HepG2 (cell line): ENCODE measurements around the gene OGFOD3. TPM values are rescaled to one million over a fixed set of nuclear protein-coding genes. Genes with fewer than 3 reads are reported as not detected.

Experiments used
- AGO2 ChIP-seq: fragments of 200-400 bp; formaldehyde crosslinking; optimal IDR thresholded peaks from 2 replicates; pipeline ENCODE3; 2017; ENCODE audit warnings: mild to moderate bottlenecking, low read depth, low read length, moderate library complexity
- ATAD3A ChIP-seq: sonication (generic); formaldehyde crosslinking; IDR thresholded peaks from 2 replicates; pipeline ENCODE4 v1.4.0; 2020; ENCODE audit warnings: missing genetic modification reagents
- GABPB1 ChIP-seq: IDR thresholded peaks from 2 replicates; pipeline ENCODE4 v1.6.1; 2016; ENCODE audit warnings: mild to moderate bottlenecking, missing genetic modification reagents, moderate library complexity, missing compliant biosample characterization
- GATA4 ChIP-seq: sonication (generic); IDR thresholded peaks from 2 replicates; pipeline ENCODE4 v1.6.1; 2016; ENCODE audit warnings: antibody characterized with exemption, low read depth, borderline replicate concordance
- HDAC2 ChIP-seq: sonication (generic); formaldehyde crosslinking; IDR thresholded peaks from 2 replicates; pipeline ENCODE4 v1.4.0; 2020; ENCODE audit warnings: missing genetic modification reagents
- LCORL ChIP-seq, 2 experiments: fragments of 450-650 bp in 1 of 2; sonication (generic) in 1 of 2; formaldehyde crosslinking in 1 of 2; IDR thresholded peaks; 2 replicates each; pipeline versions ENCODE4 v1.5.0 to v1.6.1; 2017 to 2020; ENCODE audit warnings: antibody characterized with exemption in 1 of 2, missing genetic modification reagents in 1 of 2
- PAF1 ChIP-seq: IDR thresholded peaks from 2 replicates; pipeline ENCODE4 v1.6.1; 2016; ENCODE audit warnings: missing genetic modification reagents, missing compliant biosample characterization
- PHF5A ChIP-seq: IDR thresholded peaks from one replicate; pipeline ENCODE4 v1.6.1; 2018; ENCODE audit warnings: low read depth, missing genetic modification reagents; ENCODE audit not compliant: unreplicated experiment
- POLR2A ChIP-seq, 2 experiments: IDR thresholded peaks; 2 replicates each; pipeline ENCODE4 v1.6.1; 2011; ENCODE audit warnings: low read depth in 2 of 2, low read length in 2 of 2, mild to moderate bottlenecking in 1 of 2, moderate library complexity in 1 of 2; ENCODE audit not compliant: insufficient read depth in 1 of 2
- SIX4 ChIP-seq: sonication (generic); formaldehyde crosslinking; IDR thresholded peaks from 2 replicates; pipeline ENCODE4 v1.4.0; 2020; ENCODE audit warnings: missing genetic modification reagents
- SOX5 ChIP-seq: IDR thresholded peaks from 2 replicates; pipeline ENCODE4 v1.6.1; 2016; ENCODE audit warnings: borderline replicate concordance
- TAF15 ChIP-seq: fragments of 200-400 bp; formaldehyde crosslinking; IDR thresholded peaks from one replicate; pipeline ENCODE4 v1.6.1; 2018; ENCODE audit warnings: mild to moderate bottlenecking, low read depth, low read length; ENCODE audit not compliant: poor library complexity, severe bottlenecking
- TARDBP ChIP-seq: sonication (generic); formaldehyde crosslinking; IDR thresholded peaks from 2 replicates; pipeline ENCODE4 v1.8.0; 2022; ENCODE audit warnings: mild to moderate bottlenecking, missing genetic modification reagents
- TEAD3 ChIP-seq: optimal IDR thresholded peaks from 2 replicates; pipeline ENCODE3; 2016; ENCODE audit warnings: borderline replicate concordance
- ZMYM2 ChIP-seq: sonication (generic); formaldehyde crosslinking; IDR thresholded peaks from 2 replicates; pipeline ENCODE4 v1.8.0; 2022; ENCODE audit warnings: mild to moderate bottlenecking, missing genetic modification reagents
- ZNF17 ChIP-seq: sonication (generic); formaldehyde crosslinking; IDR thresholded peaks from 2 replicates; pipeline ENCODE4 v1.5.0; 2020; ENCODE audit warnings: mild to moderate bottlenecking, missing genetic modification reagents
- ZNF570 ChIP-seq: sonication (generic); formaldehyde crosslinking; IDR thresholded peaks from 2 replicates; pipeline ENCODE4 v1.4.0; 2020; ENCODE audit warnings: mild to moderate bottlenecking, missing genetic modification reagents, borderline replicate concordance
- ZNF644 ChIP-seq: IDR thresholded peaks from 2 replicates; pipeline ENCODE4 v1.6.1; 2016; ENCODE audit warnings: low read depth
- ZNF674 ChIP-seq: sonication (generic); formaldehyde crosslinking; IDR thresholded peaks from 2 replicates; pipeline ENCODE4 v1.5.0; 2020; ENCODE audit warnings: low read depth, mild to moderate bottlenecking, missing genetic modification reagents
- ZNF781 ChIP-seq: sonication (generic); formaldehyde crosslinking; IDR thresholded peaks from 2 replicates; pipeline ENCODE4 v1.5.1; 2020; ENCODE audit warnings: borderline replicate concordance, mild to moderate bottlenecking, missing genetic modification reagents; ENCODE audit errors: not compliant biosample characterization
- polyA plus RNA-seq, 8 experiments: library from polyadenylated mRNA; depleted of rRNA in 3 of 8; stranded (reverse) in 7 of 8; unstranded in 1 of 8; fragments of >200 nt; fragmentation: Illumina TruSeq in 4 of 8; extraction: Trizol in 4 of 8; gene quantifications; 2 replicates each; pipeline versions ENCODE4 v1.2.1 to v1.2.3, GENCODE V29; 2011 to 2016; ENCODE audit warnings: low read depth in 4 of 8, missing spikeins in 1 of 8, mixed read lengths in 1 of 8; ENCODE audit not compliant: insufficient read depth in 1 of 8
- total RNA-seq, 5 experiments: library from RNA; depleted of rRNA; stranded (reverse); fragments of >200 nt; fragmentation: Illumina TruSeq; extraction: Trizol; gene quantifications; 2 replicates each; pipeline ENCODE4 v1.2.3, GENCODE V29; 2016; ENCODE audit warnings: low read depth in 1 of 5
- TF ChIP-seq, protein P1 (sequence below): sonication (generic); formaldehyde crosslinking; IDR thresholded peaks from 2 replicates; pipeline ENCODE4 v1.4.0; 2020; ENCODE audit warnings: low read depth, mild to moderate bottlenecking, missing genetic modification reagents
- TF ChIP-seq, protein P2 (sequence below): sonication (generic); formaldehyde crosslinking; IDR thresholded peaks from 2 replicates; pipeline ENCODE4 v1.5.0; 2020; ENCODE audit warnings: missing genetic modification reagents, mild to moderate bottlenecking, borderline replicate concordance
- TF ChIP-seq, protein P3 (sequence below): sonication (generic); formaldehyde crosslinking; IDR thresholded peaks from 2 replicates; pipeline ENCODE4 v1.5.0; 2020; ENCODE audit warnings: missing genetic modification reagents
- TF ChIP-seq, protein P4 (sequence below), 2 experiments: fragments of 450-650 bp in 1 of 2; sonication (generic) in 1 of 2; formaldehyde crosslinking; IDR thresholded peaks; 2 replicates each; pipeline versions ENCODE4 v1.5.0 to v1.8.0; 2020 to 2022; ENCODE audit warnings: mild to moderate bottlenecking in 1 of 2, missing genetic modification reagents in 1 of 2
- TF ChIP-seq, protein P5 (sequence below): sonication (generic); formaldehyde crosslinking; IDR thresholded peaks from 2 replicates; pipeline ENCODE4 v1.4.0; 2020; ENCODE audit warnings: missing genetic modification reagents

Gene OGFOD3
- total and polyA plus RNA-seq, 2 of the 13 experiments (the other 11 are each of a cell fraction or from before 2014, with no cell fraction given), result 40.0 to 42.1 TPM

DNA sequence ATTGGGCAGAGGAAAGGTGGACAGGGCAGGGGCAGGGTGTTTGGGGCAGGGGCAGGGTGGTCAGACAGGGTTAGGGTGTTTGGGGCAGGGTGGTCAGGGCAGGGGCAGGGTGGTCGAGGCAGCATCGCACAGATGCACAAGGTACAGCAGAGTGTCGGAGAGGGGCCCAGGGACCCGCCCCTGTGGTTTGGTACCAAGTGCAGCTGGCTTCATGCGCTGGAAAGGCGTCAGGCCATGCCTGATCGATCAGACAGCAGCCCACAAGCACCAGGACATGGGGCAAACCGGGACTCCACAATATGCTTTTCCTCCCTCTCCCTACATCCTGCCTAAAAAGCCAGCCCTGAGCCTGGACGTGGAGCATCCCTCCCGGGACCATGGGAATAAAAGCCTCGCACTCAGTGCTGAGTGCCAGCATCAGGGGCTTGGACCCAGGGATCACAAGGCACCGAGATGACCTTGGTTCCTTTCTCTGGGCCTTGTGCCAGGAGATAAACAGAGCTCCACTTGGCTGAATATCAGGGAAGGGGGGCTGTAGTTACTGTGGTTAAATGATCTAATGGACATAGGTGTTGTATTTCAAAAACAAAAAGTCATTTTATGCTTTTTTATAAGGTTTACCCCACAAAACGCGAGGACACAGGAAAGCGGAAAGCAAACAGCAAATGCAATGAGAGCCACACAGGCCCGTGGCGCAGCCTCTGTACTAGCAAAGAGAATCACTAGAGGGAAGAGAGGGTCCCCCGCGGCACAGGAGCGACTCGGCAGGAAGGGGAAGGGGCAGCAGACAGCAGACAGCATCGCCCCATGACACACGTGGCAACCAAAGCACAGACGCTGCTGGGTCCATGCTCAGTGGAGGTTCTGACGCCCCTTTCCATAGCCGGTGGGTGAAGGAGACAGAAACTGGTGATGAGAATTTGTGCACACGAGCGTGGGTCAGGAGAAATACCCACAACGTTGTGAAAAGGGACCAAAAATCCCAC, 5.6 kb downstream of the OGFOD3 start (continued):
- no peak for TF ChIP-seq ATAD3A (CRISPR knock-in tag)
- TF ChIP-seq ZNF17, result no peak
- TF ChIP-seq GABPB1 (CRISPR knock-in tag), result no peak
- peak; percentile 59 for TF ChIP-seq TEAD3 (CRISPR knock-in tag)
- TF ChIP-seq, protein P1, sequence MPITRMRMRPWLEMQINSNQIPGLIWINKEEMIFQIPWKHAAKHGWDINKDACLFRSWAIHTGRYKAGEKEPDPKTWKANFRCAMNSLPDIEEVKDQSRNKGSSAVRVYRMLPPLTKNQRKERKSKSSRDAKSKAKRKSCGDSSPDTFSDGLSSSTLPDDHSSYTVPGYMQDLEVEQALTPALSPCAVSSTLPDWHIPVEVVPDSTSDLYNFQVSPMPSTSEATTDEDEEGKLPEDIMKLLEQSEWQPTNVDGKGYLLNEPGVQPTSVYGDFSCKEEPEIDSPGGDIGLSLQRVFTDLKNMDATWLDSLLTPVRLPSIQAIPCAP (CRISPR knock-in tag), result no peak
- no peak for TF ChIP-seq TAF15
- peak; percentile 51; the same call in 1 of the 2 replicates for TF ChIP-seq TARDBP (CRISPR knock-in tag)
- TF ChIP-seq, protein P2, sequence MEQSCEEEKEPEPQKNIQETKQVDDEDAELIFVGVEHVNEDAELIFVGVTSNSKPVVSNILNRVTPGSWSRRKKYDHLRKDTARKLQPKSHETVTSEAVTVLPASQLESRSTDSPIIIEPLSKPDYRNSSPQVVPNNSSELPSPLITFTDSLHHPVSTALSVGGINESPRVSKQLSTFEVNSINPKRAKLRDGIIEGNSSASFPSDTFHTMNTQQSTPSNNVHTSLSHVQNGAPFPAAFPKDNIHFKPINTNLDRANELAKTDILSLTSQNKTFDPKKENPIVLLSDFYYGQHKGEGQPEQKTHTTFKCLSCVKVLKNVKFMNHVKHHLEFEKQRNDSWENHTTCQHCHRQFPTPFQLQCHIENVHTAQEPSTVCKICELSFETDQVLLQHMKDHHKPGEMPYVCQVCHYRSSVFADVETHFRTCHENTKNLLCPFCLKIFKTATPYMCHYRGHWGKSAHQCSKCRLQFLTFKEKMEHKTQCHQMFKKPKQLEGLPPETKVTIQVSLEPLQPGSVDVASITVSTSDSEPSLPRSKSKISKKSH (CRISPR knock-in tag), result no peak
- TF ChIP-seq ZMYM2, result no peak
- TF ChIP-seq ZNF781 (CRISPR knock-in tag), result no peak
- TF ChIP-seq ZNF644, result 0 out of 2 replicates have a peak, but pooled peaks have one; percentile 28
- no peak for TF ChIP-seq GATA4
- TF ChIP-seq SOX5 (CRISPR knock-in tag), result peak; percentile 57; the same call in 1 of the 2 replicates
- TF ChIP-seq SIX4 (CRISPR knock-in tag), result peak; percentile 86
- TF ChIP-seq PHF5A (CRISPR knock-in tag), result peak; percentile 29
- no peak for TF ChIP-seq ZNF674
- no peak for TF ChIP-seq AGO2
- TF ChIP-seq POLR2A (IDR thresholded peaks at IDR 0.05; ENCODE audit: insufficient read depth in 1 of 2, low read depth in 2 of 2, low read length in 2 of 2), result no peak
- TF ChIP-seq LCORL (IDR thresholded peaks at IDR 0.05), result no peak
- peak; percentile 49 for TF ChIP-seq LCORL (CRISPR knock-in tag; IDR thresholded peaks at IDR 0.05)
- TF ChIP-seq, protein P3, sequence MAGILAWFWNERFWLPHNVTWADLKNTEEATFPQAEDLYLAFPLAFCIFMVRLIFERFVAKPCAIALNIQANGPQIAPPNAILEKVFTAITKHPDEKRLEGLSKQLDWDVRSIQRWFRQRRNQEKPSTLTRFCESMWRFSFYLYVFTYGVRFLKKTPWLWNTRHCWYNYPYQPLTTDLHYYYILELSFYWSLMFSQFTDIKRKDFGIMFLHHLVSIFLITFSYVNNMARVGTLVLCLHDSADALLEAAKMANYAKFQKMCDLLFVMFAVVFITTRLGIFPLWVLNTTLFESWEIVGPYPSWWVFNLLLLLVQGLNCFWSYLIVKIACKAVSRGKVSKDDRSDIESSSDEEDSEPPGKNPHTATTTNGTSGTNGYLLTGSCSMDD (CRISPR knock-in tag), result no peak
- no peak for TF ChIP-seq PAF1 (CRISPR knock-in tag)
- TF ChIP-seq ZNF570 (CRISPR knock-in tag), result no peak
- TF ChIP-seq HDAC2, result peak; percentile 71; the same call in 1 of the 2 replicates
- TF ChIP-seq, protein P4, sequence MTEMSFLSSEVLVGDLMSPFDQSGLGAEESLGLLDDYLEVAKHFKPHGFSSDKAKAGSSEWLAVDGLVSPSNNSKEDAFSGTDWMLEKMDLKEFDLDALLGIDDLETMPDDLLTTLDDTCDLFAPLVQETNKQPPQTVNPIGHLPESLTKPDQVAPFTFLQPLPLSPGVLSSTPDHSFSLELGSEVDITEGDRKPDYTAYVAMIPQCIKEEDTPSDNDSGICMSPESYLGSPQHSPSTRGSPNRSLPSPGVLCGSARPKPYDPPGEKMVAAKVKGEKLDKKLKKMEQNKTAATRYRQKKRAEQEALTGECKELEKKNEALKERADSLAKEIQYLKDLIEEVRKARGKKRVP (CRISPR knock-in tag; IDR thresholded peaks at IDR 0.05), result no peak
- TF ChIP-seq, protein P5, sequence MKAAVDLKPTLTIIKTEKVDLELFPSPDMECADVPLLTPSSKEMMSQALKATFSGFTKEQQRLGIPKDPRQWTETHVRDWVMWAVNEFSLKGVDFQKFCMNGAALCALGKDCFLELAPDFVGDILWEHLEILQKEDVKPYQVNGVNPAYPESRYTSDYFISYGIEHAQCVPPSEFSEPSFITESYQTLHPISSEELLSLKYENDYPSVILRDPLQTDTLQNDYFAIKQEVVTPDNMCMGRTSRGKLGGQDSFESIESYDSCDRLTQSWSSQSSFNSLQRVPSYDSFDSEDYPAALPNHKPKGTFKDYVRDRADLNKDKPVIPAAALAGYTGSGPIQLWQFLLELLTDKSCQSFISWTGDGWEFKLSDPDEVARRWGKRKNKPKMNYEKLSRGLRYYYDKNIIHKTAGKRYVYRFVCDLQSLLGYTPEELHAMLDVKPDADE (CRISPR knock-in tag), result no peak
